Ureter (tissue), 1 donor: ENCODE results near the gene NCL. TPM values are rescaled to one million over a fixed set of nuclear protein-coding genes. Genes with fewer than 3 reads are reported as not detected.
A peak's percentile ranks its signal among the peaks of the same experiment; 100 is the strongest.

Source experiments
- DNase-seq: peaks from one replicate; pipeline ENCODE4 v3.0.0-alpha.2; 2020; ENCODE audit warnings: low spot score
- total RNA-seq: library from RNA; stranded (reverse); gene quantifications from one replicate; pipeline ENCODE4 v1.2.4, GENCODE V29; 2023
- donor health status: DM: yes; HTN: yes; CAD: no.

Gene NCL
- total RNA-seq: 566 TPM

GRCh38 chr2:231463698-231464575, at the start of gene NCL:
Gene NCL, minus strand, starts transcription at chr2:231464484. Its CDS starts 131 bp downstream, at chr2:231464353.
- DNase-seq: peak; percentile 86

- DNase-seq: no peak
Measured at GRCh38 chr2:231513746-231514224, 49.5 kb upstream of the NCL start.

GRCh38 chr2:231512222-231512621, 47.9 kb upstream of the NCL start:
- no peak for DNase-seq

GRCh38 chr2:231503766-231504165, 39.5 kb upstream of the NCL start:
- no peak for DNase-seq

- no peak for DNase-seq
Measured at GRCh38 chr2:231502596-231502995, 38.3 kb upstream of the NCL start.

GRCh38 chr2:231497651-231498050, 33.4 kb upstream of the NCL start:
- DNase-seq: no peak

- no peak for DNase-seq
Measured at GRCh38 chr2:231494669-231495068, 30.4 kb upstream of the NCL start.

- DNase-seq: no peak
Measured at GRCh38 chr2:231490801-231491200, 26.5 kb upstream of the NCL start.

- no peak for DNase-seq
Measured at GRCh38 chr2:231489990-231490389, 25.7 kb upstream of the NCL start.

GRCh38 chr2:231488331-231488730, 24.0 kb upstream of the NCL start:
- DNase-seq: no peak

GRCh38 chr2:231486851-231487596, 22.7 kb upstream of the NCL start:
- no peak for DNase-seq

GRCh38 chr2:231483398-231484329, 19.4 kb upstream of the NCL start:
- no peak for DNase-seq

- peak; percentile 76 for DNase-seq
Measured at GRCh38 chr2:231482806-231483391, 18.6 kb upstream of the NCL start.

- no peak for DNase-seq
Measured at GRCh38 chr2:231480781-231481180, 16.5 kb upstream of the NCL start.

- peak; percentile 4 for DNase-seq
Measured at GRCh38 chr2:231479455-231479854, 15.2 kb upstream of the NCL start.

- DNase-seq: no peak
Measured at GRCh38 chr2:231476920-231477319, 12.6 kb upstream of the NCL start.

- DNase-seq: no peak
Measured at GRCh38 chr2:231475965-231476364, 11.7 kb upstream of the NCL start.

- no peak for DNase-seq
Measured at GRCh38 chr2:231472816-231473215, 8.5 kb upstream of the NCL start.

GRCh38 chr2:231470246-231470900, 6.1 kb upstream of the NCL start:
- DNase-seq: no peak

GRCh38 chr2:231469583-231469950, 5.3 kb upstream of the NCL start:
- DNase-seq: no peak
